HK-2 (cell line): ENCODE results near the gene VOPP1.
"Not testable (repeated sequence)": the region's sequence is repeated elsewhere in the genome, so short reads cannot be mapped to it uniquely, and the experiment has no call there.

Experiments
- DNase-seq: peaks from one replicate; pipeline ENCODE4 v3.0.0-alpha.2; 2018; ENCODE audit not compliant: unreplicated experiment

The VOPP1 gene

DNA sequence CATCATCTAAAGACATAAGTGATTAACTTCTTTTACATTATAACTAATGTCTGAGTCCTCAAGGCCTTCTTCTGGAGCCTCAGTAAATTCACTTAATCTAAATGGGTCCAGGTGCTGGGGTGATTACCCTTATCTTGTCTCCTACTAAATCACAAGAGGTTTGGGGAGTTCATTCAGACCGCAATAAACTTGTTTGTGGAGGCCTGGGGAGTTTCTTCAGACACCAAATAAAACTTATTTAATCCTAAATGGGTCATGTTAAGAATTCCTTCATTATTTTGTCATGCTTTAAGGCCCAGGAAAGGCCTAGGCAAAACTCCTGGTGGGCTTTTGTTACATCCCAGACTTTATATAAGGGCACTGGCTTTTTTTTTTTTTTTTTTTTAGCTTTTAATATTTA is 62.1 kb downstream of the VOPP1 start:
- not testable (repeated sequence) for DNase-seq

DNA sequence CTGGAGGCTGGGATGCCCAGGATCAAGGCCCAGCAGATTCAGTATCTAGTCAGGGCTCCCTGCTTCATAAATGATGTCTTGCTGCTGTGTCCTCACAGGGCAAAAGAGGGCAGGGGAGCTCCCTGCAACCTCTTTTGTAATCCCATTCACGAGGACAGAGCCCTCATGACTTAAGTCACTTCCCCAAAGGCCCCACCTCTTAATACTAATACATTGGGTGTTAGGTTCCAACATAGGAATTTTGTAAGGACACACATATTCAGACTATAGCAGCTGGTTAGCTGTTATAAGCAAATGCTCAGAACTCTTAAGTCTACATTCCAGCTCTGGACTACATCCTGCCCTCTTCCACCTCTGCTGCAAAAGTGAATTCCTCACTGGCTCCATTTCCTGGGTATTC is 63.0 kb downstream of the VOPP1 start:
- DNase-seq, result no peak

- no peak for DNase-seq
These were observed 63.9 kb downstream of the VOPP1 start for GRCh38 chr7:55508221-55509011.

GRCh38 chr7:55507743-55508142 is 64.6 kb downstream of the VOPP1 start:
- no peak for DNase-seq

- no peak for DNase-seq
These were observed 67.2 kb downstream of the VOPP1 start for GRCh38 chr7:55504967-55505658.

GRCh38 chr7:55504093-55504859 is 68.0 kb downstream of the VOPP1 start:
- DNase-seq, result no peak

- no peak for DNase-seq
These were observed 69.4 kb downstream of the VOPP1 start for GRCh38 chr7:55502858-55503440.

- DNase-seq, result no peak
These were observed 70.0 kb downstream of the VOPP1 start for GRCh38 chr7:55502124-55502857.

DNA sequence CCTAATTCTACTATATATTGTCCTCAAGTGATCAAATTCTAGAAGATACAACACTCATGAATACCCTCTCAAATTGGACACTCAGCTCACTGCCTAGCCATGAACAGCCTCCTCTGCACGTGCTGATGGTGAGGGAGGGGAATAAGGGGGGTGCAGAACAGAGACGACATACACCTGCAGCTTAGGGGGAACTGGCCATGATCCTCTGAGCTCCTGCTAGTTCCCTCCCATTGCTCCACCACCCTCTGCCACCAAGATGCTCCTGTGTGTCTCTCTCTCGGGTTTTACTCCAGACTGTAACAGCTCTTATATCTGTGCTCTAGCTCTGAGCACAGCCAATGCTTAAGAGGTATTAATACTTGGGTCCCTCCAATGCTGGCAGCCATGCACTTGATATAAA is 70.7 kb downstream of the VOPP1 start:
- DNase-seq, result no peak

GRCh38 chr7:55500117-55500756 is 72.1 kb downstream of the VOPP1 start:
- DNase-seq, result no peak

GRCh38 chr7:55499591-55499990 is 72.7 kb downstream of the VOPP1 start:
- DNase-seq, result no peak

DNA sequence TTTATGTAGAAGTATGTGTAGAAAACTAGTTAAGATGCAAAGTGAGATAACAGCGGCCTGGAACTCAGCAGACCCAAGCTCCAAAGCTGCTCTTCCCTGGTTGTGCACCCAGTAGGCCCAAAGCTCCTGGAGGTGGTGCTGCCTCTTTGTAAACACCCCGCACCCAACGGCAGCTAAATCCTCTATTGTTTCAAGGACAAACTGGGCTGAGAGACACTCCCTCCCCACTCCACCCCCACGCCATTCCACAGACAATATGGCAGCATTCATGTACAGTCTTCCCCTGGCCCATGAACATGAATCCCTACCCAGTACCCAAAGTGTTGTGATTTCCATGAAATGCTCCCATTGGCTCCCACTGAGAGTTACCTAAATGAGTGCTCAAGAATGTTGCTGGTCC is 73.5 kb downstream of the VOPP1 start:
- no peak for DNase-seq

GRCh38 chr7:55498142-55498541 is 74.2 kb downstream of the VOPP1 start:
- no peak for DNase-seq

GRCh38 chr7:55497521-55497920 is 74.8 kb downstream of the VOPP1 start:
- DNase-seq, result no peak

DNA sequence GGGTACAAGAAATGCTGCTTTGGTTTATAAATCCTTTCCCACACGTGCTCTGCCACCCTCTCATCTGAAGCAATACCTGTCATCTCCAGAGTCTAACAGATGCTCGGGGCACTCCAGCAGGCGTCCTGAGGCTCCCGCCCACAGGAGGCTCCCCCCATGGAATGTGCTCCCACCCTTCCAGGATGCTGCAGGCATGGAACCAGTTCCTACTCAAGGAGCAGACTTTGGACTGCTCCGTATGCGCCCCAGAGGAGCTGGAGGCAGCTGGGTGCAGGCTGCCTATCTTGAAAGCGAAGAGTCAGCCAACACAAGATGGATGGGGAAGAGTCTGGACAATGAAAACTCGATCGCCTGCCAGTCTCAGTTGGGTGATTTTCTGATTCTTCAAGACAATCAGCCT is 75.4 kb downstream of the VOPP1 start:
- DNase-seq, result no peak

- DNase-seq, result no peak
These were observed 77.4 kb downstream of the VOPP1 start for GRCh38 chr7:55494951-55495350.

DNA sequence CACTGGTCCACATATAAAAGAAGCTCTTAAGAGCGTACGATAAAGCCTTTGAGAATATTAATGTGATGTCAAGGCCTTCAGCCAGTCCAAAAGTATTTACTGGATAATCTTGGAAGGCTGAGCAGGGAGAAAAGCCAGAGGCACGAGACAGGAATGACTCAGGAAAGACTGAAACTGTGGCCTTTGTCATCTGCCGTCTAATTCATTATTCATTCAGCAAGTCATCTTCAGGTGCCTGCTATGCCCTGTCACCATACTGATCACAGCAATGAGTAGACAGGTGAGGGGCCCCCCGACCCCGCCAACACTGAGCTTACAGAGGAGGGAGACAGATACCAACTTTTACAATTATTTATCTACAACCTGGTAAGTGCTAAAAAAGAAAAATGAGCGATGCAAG is 78.9 kb downstream of the VOPP1 start:
- DNase-seq, result no peak

GRCh38 chr7:55491346-55491745 is 81.0 kb downstream of the VOPP1 start:
- DNase-seq, result no peak

DNA sequence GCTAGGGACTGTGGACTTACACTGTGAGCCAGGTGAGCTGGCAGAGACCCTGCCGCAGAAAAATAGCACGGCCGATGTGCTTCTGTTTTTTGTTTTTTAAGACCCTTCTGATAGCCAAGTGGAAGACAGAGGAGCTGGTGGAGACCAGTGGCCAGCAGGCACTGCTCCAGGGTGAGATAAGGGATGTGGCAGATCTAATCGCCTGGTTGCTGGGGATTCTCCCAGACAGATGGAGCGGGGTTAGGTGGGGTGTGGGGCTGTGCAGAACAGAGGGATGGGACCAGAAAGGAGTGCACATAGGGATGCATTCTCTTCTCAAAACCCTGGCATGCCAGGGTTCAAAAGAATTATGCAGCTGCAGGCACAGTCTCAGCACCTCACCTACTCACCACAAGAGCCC is 82.2 kb downstream of the VOPP1 start:
- no peak for DNase-seq

GRCh38 chr7:55489552-55489951 is 82.8 kb downstream of the VOPP1 start:
- no peak for DNase-seq

DNA sequence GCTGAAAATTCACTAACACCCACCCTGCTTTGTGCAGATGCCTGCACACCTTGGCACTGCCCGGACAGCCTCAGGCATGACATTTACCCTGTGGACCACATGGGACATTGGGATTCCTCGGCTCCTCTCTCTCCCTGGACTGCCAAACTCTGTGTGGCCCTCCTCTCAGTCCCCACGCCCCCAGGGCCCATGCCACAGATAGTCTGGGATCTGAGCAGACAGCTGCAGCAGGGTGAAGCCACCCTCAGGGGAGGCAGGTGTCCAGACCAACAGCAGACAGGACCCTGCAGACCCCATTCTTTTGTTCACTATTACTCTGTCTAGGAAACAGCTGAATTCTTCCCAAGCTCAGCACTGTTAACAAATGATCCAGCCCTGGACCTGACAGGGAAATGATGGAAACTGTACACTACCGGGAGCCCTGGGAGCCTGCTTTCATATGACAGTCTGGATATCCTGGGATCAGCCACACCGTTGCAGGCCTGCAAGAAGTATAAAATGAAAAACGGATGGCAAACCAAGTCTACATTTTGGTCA is 83.4 kb downstream of the VOPP1 start:
- no peak for DNase-seq
